Endothelial cell of hepatic sinusoid (primary cell): ENCODE data around the gene SLC8A2.

Experiments
- in situ Hi-C: cut with HindIII; loops from 2 replicates; pipeline ENCODE4 v1.10.0; 2017; ENCODE audit warnings: low sequenced_read_pairs

Gene SLC8A2

DNA sequence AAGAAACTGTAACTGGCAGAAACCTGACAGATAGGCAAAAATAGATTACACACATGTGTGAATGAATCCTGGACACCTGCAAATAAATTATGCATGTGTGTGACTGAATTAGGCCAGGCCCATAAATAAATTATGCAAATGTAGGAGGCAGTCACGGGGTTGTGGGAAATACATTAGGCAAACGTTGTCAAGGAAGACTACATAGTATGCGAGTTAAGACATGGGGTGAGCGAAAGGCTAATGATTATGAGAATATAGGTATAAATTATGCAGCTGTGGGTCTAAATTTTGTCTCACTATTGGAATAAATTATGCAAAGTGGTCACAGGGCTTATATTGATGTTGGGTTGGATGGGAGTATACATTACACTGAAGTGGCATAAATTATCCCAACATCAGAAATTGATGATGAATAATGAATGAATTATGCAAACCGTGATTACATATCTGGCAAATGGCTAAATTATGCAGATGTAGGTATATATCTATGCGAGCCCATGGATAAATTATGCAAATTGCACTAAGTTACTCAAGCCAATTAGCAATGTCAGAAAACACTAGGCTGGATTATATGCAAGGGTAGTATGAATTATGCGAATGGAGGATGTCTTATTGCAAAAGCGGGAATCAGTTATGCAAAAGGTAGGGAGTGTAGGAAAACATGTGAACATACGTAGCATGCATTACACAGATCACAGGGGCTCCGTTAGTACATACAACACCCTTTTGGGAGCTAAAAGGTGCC is 6.8 kb downstream of the SLC8A2 start:
- in situ Hi-C loops: no loop called here

GRCh38 chr19:47461876-47462275 is 9.8 kb downstream of the SLC8A2 start:
- in situ Hi-C loops: no loop called here

DNA sequence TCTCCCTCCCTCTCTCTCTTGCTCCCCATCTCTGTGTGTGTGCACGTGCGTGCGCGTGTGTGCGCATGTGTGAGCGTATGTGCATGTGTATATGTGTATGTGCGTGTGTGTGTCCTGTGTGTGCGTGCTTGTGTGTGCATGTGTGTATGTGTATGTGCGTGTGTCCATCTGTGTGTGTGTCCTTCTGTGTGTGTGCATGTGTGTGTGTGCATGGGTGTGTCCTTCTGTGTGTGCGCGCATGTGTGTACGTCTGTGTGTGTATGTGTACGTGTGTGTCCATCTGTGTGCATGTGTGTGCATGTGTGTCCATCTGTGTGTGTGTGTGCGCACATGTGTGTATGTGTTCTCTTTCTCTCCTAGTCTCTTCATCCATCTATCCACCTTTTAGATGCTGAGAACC is 12.2 kb downstream of the SLC8A2 start:
- in situ Hi-C loops: no loop called here

GRCh38 chr19:47458672-47459071 is 13.0 kb downstream of the SLC8A2 start:
- in situ Hi-C loops: no loop called here

GRCh38 chr19:47456721-47457474 is 14.8 kb downstream of the SLC8A2 start:
- in situ Hi-C loops: no loop called here

GRCh38 chr19:47450478-47450877 is 21.2 kb downstream of the SLC8A2 start:
- in situ Hi-C loops: no loop called here

DNA sequence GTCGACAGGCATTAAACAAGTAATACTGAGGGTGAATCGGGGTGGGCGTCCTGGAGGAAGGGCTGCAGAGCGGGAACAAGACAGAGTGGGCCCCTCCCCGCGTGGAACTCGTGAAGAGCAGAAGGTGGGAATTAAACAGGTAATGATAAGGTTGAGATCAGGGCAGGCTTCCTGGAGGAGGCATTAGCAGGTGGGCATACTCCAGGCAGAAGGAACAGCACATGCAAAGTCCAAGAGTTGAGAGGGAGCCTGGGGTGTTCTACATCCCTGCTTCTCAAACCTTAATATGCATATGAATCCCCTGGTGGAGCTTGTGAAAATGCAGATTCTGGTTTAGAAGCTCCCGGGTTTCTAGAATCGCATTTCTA is 23.3 kb downstream of the SLC8A2 start:
- in situ Hi-C loops: loop anchor here (5.0 kb wide), 3 partner anchors 59 to 214 kb away; no protein-coding TSS in a partner anchor

GRCh38 chr19:47447470-47448359 is 24.0 kb downstream of the SLC8A2 start:
- in situ Hi-C loops: loop anchor here (5.0 kb wide), 3 partner anchors 60 to 215 kb away; no protein-coding TSS in a partner anchor

DNA sequence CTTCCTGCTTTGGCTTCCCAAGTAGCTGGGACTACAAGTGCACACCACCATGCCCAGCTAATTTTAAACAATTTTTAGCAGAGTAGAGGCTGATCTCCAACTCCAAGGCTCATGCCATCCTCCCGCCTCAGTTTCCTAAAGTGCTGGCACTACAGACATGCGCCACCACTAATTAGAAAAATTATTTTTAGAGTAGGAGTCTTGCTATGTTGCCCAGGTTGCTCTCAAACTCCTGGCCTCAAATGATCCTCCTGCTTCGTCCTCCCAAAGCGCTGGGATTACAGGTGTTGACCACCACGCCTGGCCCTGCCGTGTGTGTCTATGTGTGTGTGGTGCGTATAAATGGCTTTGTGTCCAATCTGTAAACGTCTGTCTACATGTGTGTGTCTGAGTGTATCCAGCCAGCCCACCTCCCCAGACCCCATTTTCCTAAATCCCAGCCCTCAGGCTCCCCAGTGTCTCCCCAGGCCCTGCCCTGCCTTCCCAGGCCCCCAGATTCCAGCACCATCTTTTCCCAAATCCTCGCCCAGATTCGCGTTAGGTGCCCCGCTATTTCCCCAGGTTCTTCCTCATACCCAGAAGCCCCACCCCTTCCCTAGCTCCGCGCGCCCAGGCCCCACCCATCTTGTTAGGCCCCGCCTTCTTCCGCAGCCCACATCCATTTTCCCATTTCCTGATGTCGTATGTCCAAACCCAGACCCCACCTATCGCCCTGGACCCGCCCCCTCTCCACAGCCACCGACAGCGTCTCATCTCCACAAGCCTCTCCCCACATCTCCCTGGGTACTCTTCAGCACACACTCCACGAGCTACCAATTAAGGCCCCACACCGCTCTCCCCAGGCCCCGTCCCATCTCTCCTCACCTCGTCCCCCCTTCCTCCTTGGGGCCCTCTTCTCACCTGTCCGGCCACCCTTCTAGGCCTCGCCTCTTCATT is 24.9 kb downstream of the SLC8A2 start:
- in situ Hi-C loops: loop anchor here (5.0 kb wide), 3 partner anchors 60 to 215 kb away; no protein-coding TSS in a partner anchor

GRCh38 chr19:47445937-47446402 is 25.7 kb downstream of the SLC8A2 start:
- in situ Hi-C loops: loop anchor here (5.0 kb wide), 3 partner anchors 61 to 216 kb away; no protein-coding TSS in a partner anchor

DNA sequence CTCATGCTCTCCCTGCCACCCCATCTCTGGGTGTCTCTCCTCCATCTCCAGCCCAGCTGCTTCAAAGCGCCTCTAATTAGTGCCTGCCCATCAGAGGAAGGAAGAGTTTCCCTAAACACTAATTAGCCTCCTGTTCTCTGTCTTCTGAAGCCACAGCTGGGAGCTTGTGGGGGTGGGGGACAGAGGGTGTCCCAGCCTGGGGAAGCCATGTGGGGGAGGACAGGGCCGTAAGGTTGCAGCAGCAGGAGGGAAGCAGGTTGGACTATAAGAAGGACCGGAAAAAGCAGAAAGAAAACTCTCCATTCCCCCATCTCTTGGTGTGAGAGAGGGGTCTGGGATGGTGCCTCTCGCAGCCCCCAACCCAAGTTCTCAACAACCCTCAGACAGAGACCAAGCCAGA is 26.2 kb downstream of the SLC8A2 start:
- in situ Hi-C loops: loop anchor here (5.0 kb wide), 3 partner anchors 62 to 217 kb away; no protein-coding TSS in a partner anchor

DNA sequence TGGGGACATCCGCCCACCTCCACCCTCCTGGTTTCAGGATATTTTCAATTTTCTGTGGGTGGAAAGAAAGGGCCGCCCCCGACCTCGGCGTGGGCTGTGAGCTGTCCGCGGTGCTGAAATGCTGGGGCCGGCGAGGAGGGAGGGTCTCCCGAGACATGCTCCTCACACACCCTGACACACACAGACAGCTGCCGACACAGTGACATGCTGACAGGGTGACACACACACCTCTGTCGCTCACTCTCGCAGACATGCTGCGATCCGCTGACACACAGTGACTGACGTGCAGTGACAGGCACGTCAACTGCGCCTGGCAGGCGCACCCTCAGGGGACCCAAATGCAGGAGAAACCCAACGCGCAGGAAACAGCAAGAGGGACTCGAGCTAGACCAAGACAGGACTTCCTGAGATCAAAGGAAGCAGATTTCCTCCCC is 27.3 kb downstream of the SLC8A2 start:
- in situ Hi-C loops: no loop called here

- in situ Hi-C loops: no loop called here
Measured at GRCh38 chr19:47443331-47443730, 28.4 kb downstream of the SLC8A2 start.

GRCh38 chr19:47438793-47439220 is 32.9 kb downstream of the SLC8A2 start:
- in situ Hi-C loops: no loop called here

DNA sequence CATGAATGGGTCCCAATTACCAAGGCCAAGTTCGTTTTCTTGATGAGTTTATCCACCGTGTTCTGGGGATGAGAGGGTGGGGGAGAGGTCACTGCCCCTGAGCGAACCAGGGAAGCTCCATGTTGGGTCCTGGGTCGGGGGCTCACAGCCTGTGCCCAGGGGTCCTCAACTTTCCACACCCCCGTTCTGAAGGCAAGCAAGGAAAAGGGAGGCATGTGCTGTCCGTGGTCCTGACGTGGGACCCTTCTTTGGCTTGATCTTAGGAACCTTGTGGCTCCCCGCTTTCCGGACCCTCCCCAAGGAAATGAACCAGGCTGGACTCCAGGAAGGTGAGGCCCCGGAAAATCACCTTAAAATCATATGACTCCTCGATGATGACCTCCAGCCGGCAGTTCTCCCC is 34.2 kb downstream of the SLC8A2 start:
- in situ Hi-C loops: no loop called here

DNA sequence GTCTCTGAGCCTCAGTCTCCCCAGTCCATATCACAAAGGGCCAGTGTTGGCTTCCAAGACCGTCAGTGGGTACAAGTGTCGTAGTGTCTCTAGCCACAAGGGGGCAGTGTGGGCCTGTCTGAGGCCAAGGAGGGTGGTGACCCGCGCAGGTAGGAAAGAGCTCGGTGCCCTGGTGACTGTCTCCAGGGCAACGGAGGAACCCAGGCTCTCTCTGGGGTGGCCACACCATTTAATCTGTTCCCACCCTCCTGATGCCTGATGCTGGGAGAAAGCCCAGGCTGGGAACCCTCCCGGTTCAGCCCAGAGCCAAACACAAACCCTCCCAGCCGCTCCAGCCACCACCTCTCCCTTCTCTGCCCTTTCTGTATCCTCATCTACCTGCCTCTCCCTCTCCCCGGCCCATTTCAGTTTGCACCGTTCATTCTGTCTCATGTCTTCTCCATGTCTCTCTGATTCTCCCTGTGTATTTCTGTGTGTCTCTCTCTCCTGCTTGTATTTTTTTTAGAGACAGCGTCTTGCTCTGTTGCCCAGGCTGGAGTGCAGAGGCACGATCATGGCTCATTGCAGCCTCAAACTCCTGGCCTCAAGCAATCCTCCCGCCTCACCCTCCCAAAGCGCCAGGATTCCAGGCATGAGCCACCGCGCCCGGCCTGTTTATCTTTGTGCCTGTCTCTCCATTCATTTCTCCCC is 34.8 kb downstream of the SLC8A2 start:
- in situ Hi-C loops: no loop called here

DNA sequence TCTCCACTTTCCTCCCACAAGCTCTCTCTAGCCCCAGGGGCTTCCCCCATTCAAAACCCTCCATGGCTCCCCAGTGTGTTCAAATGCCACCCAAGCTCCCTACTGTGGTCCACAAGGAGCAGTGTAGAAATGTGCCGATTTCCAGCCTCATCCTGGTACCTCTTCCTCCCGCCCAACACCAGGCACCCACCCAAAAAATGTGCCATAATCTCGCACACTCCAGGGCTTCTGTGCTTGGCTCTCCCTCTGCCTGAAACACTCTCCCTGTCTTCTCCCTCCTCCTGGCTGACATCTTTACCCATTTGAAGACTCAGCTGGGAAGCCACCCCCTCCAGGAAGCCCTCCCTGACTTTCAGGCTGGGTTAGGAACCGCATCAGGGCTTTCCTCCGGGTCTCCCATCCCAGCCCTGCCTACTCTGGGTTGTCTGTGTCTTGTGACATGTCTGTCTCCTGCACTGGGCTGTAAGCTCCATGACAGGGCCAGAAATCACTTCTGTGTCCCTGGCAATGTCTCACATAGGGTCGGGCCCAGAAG is 35.7 kb downstream of the SLC8A2 start:
- in situ Hi-C loops: no loop called here

GRCh38 chr19:47435196-47435595 is 36.5 kb downstream of the SLC8A2 start:
- in situ Hi-C loops: no loop called here

DNA sequence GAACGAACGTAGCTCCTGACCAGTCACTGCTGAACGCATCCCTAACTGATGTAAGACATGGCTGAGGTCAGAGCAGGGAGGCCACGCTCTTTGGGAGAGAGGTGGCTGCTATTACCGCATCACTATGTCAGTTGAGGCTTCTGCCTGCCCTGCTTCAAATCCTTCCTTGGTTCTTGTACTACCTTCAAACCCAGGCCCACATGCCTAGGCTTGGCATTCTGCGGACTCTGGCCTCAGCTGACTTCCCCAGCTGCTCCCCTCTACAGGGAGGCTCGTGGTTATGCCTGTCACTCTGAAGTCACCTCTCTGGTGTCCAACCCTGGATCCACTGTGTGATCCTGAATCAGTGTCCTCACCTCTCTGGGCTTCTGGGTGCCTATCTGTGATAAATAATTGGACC is 37.6 kb downstream of the SLC8A2 start:
- in situ Hi-C loops: no loop called here
